ENCODE data around the gene NSMCE4A. TPM values are rescaled to one million over a fixed set of nuclear protein-coding genes. Genes with fewer than 3 reads are reported as not detected.
"Not testable (repeated sequence)": the region's sequence is repeated elsewhere in the genome, so short reads cannot be mapped to it uniquely, and the experiment has no call there.

NSMCE4A gene
- total RNA-seq, 1 donor from 2014 or later = 22.8 TPM

DNA sequence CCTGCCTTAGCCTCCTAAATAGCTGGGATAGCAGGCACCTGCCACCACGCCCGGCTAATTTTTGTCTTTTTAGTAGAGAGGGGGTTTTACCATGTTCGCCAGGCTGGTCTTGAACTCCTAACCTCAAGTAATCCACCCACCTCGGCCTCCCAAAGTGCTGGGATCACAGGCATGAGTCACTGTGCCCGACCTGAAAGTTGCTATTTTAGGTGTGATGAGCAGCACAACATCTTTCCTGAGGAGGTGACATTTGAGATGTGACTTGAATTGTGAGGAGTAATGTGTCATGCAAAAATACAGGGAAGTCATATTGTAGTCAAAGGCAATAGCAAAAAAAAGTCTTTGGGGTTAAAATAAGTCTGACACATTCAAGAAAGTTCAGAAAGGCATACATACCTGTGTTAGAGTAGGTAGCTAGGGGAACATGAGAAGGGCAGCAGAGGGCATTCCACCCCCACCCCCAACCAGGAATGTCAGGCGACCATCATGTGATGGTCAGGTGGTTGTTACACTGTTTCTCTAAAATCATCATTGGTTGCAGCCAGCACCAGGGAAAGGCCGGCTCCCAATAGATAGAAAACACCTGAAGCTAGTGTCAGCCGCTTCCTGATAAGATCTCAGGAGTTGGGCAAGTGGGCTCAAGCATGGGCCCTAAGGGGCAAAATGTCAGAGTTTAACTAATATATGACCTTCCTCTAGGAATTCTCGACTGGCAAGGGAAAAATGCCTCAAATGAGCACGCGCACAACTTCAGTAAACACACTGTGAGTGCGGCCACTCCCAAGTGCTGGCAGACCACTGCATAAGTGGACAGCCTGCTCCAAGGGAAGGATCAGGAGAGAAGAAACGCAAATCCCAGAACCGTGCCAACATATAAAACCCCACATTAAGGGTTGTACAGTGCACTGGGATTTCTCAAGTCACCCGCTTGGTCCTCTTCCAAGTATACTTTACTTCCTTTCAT lies 13.6 kb upstream of the NSMCE4A start, which contains the start of gene TACC2:
TSS of gene TACC2 (plus strand) at position 803 of the 964 bp plus-strand sequence. CDS start 32,819 bp downstream, outside the sequence.
- no peak for DNase-seq (ENCODE audit: low read depth)

GRCh38 chr10:121984463-121984862 lies 9.4 kb upstream of the NSMCE4A start:
- no peak for DNase-seq (ENCODE audit: low read depth)

- no peak for DNase-seq (ENCODE audit: low read depth)
These were observed 8.8 kb upstream of the NSMCE4A start for GRCh38 chr10:121983852-121984251.

- no peak for DNase-seq (ENCODE audit: low read depth)
These were observed 6.3 kb upstream of the NSMCE4A start for GRCh38 chr10:121981346-121981745.

DNA sequence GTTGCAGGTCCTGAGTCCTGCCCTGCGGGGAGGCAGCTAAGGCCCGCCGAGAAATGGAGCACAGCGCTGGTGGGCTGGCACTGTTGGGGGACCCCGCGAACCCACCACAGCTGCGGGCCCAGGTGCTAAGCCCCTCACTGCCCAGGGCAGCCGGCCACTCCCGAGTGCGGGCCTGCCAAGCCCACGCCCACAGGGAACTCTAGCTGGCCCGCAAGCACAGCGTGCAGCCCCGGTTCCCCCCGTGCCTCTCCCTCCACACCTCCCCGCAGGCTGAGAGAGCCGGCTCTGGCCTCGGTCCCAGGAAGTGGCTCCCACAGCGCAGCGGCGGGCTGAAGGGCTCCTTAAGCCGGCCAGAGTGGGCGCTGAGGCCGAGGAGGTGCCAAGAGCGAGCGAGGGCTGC lies 3.5 kb upstream of the NSMCE4A start:
- no peak for DNase-seq (ENCODE audit: low read depth)

GRCh38 chr10:121976607-121977006 lies 1.6 kb upstream of the NSMCE4A start:
- no peak for DNase-seq (ENCODE audit: low read depth)

GRCh38 chr10:121975295-121976086 lies 474 bp upstream of the NSMCE4A start:
- DNase-seq (ENCODE audit: low read depth) = no peak

DNA sequence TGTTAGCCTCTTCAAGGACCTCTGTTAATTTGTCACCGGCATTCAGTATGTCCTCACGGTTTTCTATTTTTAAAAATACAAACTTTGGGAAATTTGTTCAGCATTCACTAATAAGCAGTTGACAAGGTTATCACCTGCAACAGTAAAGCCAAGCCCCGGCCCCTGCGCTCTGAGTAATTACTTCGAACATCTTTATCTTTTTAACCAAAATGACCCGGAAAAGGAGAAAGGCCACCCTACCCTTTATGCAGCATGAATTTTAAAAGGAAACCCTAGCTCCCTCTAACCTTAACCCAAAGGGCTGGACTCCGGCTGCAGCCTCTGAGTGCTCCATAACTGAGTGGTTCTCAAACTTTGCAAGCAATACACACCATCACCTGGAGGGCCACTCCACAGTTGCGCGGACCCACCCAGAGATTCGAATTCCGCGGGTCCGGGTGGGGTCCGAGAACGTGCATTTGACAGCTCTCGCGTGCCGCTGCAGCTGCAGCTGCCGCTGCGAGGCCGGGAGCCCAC lies 940 bp downstream of the NSMCE4A start:
- DNase-seq (ENCODE audit: low read depth) = no peak

- DNase-seq (ENCODE audit: low read depth) = not testable (repeated sequence)
These were observed 5.9 kb downstream of the NSMCE4A start for GRCh38 chr10:121969086-121969485.

DNA sequence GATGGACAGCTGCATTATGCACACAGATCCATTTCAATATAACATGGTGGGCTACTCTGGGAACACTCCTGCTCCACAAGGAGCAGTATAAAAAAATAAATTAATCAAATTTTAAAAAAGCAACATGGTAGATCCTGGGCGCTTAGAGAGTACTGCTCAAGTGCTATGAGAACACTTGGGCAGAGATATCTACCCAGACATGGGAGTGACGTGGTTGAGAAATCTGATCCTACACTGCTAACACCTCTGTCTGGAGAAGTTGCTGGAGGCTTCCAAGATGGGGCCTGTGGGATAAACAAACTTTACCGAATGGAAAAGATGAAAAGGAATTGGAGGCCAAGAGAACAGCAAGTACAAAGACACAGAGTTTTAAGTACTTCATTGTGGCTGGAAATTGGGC lies 9.0 kb downstream of the NSMCE4A start:
- no peak for DNase-seq (ENCODE audit: low read depth)

- no peak for DNase-seq (ENCODE audit: low read depth)
These were observed 13.6 kb downstream of the NSMCE4A start for GRCh38 chr10:121961456-121961855.

DNA sequence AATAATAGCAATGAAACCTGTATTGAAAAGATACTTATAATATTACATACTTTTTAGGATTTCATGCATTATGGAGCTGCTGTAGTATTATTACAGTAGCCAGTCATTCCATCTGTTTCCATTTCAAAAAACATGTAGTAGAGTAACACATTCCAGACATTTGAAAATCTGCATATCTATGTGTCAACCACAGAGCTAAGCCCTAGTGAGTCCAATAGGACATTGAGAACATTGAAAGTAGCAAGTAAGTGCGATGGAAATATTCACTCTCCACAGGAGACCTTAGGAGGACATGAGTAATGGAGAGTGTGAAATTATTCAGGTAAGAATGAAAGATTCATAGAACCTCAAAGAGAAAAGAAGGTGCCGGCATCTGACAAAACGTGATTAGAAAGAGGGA lies 15.3 kb downstream of the NSMCE4A start:
- DNase-seq (ENCODE audit: low read depth) = no peak

DNA sequence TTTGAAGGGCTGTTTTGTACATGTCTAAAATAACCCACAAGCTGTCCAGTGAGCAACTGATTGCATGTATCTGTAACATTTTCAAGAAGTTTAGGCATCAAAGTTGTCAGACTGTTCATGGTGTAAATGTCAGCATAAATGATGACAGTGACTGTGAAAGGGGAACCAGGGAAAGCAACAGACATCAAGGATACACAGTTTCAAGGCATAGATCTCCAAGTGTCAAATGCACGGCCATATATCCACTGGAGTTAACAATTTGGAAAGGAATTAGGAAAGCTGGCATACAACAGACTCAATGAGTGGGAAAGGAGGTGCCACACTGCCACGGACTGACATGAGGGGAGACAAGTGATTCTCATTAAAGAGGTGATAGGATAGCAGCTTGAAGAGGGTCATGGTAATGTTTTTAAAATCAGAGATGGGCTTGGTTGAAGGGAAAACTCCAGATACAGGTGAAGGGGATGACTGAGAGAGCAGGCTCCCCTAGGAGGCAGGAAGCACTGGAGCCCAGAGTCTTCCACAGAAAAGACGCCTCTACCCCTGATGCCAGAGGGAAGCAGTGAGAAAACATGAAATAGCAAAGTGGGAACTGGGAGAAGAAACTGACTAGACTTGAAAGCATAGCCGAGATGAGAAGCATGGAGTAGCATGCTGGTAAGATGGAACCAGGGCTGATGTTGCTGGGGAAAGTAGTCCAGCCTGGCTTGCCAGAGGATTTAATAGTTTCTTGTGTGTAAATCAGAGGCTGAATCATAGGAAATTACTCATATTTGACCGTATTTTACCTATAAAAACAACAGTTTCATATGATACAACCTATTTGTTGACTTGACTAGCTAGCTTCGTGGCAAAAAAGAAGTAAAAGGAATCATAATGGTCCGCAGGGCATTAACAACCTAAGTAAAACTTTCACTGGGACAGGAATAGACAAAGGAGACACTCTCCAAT lies 18.6 kb downstream of the NSMCE4A start:
- no peak for DNase-seq (ENCODE audit: low read depth)

DNA sequence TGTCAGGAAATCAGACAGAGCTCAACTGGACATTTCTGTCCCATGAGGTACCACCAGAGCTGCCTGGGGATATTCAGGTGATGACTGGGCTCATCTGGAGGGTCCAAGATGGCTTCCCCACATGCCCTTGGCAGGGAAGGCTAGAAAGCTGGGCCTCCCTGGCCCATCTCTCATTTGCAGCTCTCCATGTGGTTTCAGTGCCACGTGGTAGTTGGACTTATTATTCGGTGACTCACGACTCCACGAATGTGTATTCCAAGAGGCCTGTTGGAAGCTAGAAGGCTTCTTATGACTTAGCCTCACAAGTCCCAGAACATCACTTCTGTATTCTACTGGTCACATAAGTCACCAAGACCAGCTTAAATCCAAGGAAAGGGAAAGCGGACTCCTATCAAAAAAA lies 22.8 kb downstream of the NSMCE4A start:
- DNase-seq (ENCODE audit: low read depth) = no peak

- no peak for DNase-seq (ENCODE audit: low read depth)
These were observed 25.6 kb downstream of the NSMCE4A start for GRCh38 chr10:121949451-121949850.

DNA sequence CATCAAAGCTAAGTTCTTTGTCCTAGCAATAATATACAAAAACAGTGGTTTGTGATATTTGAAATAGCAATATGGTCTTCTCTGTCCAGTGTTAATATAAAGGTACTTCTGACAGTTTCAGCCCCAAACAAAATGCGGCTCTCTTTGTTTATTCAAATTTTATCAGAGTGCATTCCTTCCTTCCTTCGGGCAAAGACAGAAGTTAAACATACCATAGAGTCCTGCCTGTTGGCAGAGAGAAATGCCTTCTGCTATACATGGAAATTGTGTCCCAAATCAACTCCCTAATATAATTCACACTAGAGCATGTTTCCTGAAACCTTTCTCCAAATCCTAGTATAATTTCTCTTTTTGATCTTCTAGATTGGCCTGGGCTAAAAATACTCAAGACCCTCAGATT lies 26.0 kb downstream of the NSMCE4A start:
- DNase-seq (ENCODE audit: low read depth) = no peak

- DNase-seq (ENCODE audit: low read depth) = no peak
These were observed 27.4 kb downstream of the NSMCE4A start for GRCh38 chr10:121947343-121948330.

DNA sequence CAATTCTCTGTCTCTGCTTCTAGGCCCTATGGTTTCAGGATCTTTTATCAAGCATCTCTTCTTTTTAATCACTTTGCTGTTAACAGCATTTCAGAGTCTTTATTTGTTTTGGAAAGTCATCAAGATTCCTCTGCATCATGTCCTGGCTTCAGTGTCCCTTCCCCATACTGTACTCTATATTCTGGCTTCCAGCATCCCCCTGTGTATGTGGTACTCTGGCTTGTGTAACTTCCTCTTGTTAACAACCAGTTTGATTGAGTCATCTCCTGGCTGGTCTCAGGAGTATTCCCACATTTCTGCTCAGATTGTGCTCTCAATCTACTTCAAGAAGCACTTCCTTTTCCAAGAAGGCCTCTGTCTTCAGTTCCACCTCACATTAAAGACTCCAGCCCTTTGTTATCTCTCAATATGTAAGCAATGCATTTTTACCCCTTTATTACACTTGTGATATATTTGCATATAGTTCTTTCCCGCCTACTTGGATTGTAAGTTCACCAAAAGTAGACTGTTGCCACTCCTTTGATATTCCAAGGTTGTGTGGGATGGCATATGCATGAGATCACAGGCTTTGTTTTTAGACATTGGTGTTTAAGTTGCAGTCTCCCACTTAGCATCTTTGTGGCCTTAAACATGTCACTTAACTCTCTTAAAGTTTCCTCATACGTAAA lies 32.1 kb downstream of the NSMCE4A start:
- DNase-seq (ENCODE audit: low read depth) = peak; percentile 57

DNA sequence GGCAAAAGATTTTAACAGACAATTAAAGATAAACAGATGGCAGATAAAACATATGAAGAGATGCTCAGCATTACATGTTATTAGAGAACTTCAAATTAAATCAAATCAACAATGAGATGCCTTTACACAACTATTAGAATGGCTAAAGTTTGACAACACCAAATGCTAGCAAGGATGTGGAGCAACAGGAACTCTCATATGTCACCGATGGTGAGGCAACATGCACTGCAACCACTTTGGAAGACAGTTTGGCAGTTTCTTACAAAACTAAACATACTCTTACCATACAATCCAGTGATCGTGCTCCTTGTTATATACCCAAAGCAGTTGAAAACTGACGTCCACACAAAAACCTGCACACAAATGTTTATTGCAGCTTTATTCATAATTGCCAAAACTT lies 33.5 kb downstream of the NSMCE4A start:
- no peak for DNase-seq (ENCODE audit: low read depth)

Data from renal cortical epithelial cell (primary cell).